NAMALWA (cell line): ENCODE results near the gene OPRD1.

Experiments
- DNase-seq: peaks from one replicate; pipeline ENCODE4 v3.0.0-alpha.2; 2015; ENCODE audit warnings: low spot score

The OPRD1 gene

GRCh38 chr1:28910379-28911115 lies 98.6 kb downstream of the OPRD1 start:
- no peak for DNase-seq

- DNase-seq, result no peak
Observed at GRCh38 chr1:28913786-28914227, 101.8 kb downstream of the OPRD1 start.

- peak; percentile 98 for DNase-seq
Observed at GRCh38 chr1:28914228-28915030, 102.5 kb downstream of the OPRD1 start, which contains the start of gene EPB41. Gene EPB41, plus strand, starts transcription at chr1:28914569. Its CDS starts 72,869 bp downstream, at chr1:28987438.

- DNase-seq, result peak; percentile 62
Observed at GRCh38 chr1:28915031-28915895, 103.3 kb downstream of the OPRD1 start.

- DNase-seq, result no peak
Observed at GRCh38 chr1:28917757-28918118, 105.8 kb downstream of the OPRD1 start.
